GM18499 (cell line): ENCODE data around the gene NLK.
"Not testable (repeated sequence)": the region's sequence is repeated elsewhere in the genome, so short reads cannot be mapped to it uniquely, and the experiment has no call there.

ENCODE experiments used
- ATAC-seq: cut with Tn5 transposase; IDR thresholded peaks from one replicate; pipeline ENCODE4 v1.9.1; 2021; ENCODE audit warnings: moderate number of reproducible peaks; ENCODE audit not compliant: insufficient read depth, unreplicated experiment

The NLK gene

GRCh38 chr17:28142305-28142704 lies 99.8 kb downstream of the NLK start:
- ATAC-seq, result no peak

GRCh38 chr17:28144019-28144418 lies 101.5 kb downstream of the NLK start:
- no peak for ATAC-seq

GRCh38 chr17:28145348-28145747 lies 102.9 kb downstream of the NLK start:
- no peak for ATAC-seq

GRCh38 chr17:28147017-28147416 lies 104.5 kb downstream of the NLK start:
- no peak for ATAC-seq

GRCh38 chr17:28151001-28151400 lies 108.5 kb downstream of the NLK start:
- no peak for ATAC-seq

GRCh38 chr17:28154214-28154613 lies 111.7 kb downstream of the NLK start:
- no peak for ATAC-seq

GRCh38 chr17:28155405-28155804 lies 112.9 kb downstream of the NLK start:
- ATAC-seq, result not testable (repeated sequence)

- no peak for ATAC-seq
Measured at GRCh38 chr17:28159004-28159403, 116.5 kb downstream of the NLK start.

GRCh38 chr17:28159924-28160323 lies 117.4 kb downstream of the NLK start:
- no peak for ATAC-seq

GRCh38 chr17:28160610-28161009 lies 118.1 kb downstream of the NLK start:
- ATAC-seq, result no peak

- no peak for ATAC-seq
Measured at GRCh38 chr17:28161311-28161710, 118.8 kb downstream of the NLK start.

GRCh38 chr17:28166478-28166877 lies 124.0 kb downstream of the NLK start:
- no peak for ATAC-seq

- no peak for ATAC-seq
Measured at GRCh38 chr17:28169621-28170349, 127.3 kb downstream of the NLK start.

- no peak for ATAC-seq
Measured at GRCh38 chr17:28170771-28171170, 128.3 kb downstream of the NLK start.

- ATAC-seq, result no peak
Measured at GRCh38 chr17:28173031-28173561, 130.6 kb downstream of the NLK start.

GRCh38 chr17:28173801-28174200 lies 131.3 kb downstream of the NLK start:
- ATAC-seq, result no peak

GRCh38 chr17:28174352-28175046 lies 132.0 kb downstream of the NLK start:
- ATAC-seq, result no peak

GRCh38 chr17:28177351-28177750 lies 134.9 kb downstream of the NLK start:
- ATAC-seq, result no peak

GRCh38 chr17:28178800-28179199 lies 136.3 kb downstream of the NLK start:
- ATAC-seq, result no peak

GRCh38 chr17:28180449-28180848 lies 138.0 kb downstream of the NLK start:
- no peak for ATAC-seq

- ATAC-seq, result no peak
Measured at GRCh38 chr17:28181568-28181967, 139.1 kb downstream of the NLK start.

GRCh38 chr17:28182559-28182958 lies 140.1 kb downstream of the NLK start:
- no peak for ATAC-seq
